Lower leg skin (tissue), 3 donors: Measurements from ENCODE around the gene DDX27.

Experiments used
- POLR2A ChIP-seq, 2 donors: fragments of 450-650 bp; IDR thresholded peaks; one replicate each; pipeline ENCODE4 v1.6.1; 2016 to 2017; ENCODE audit warnings: antibody characterized with exemption in 2 of 2, mild to moderate bottlenecking in 1 of 2, moderate library complexity in 1 of 2
- TF ChIP-seq, protein P1 (sequence below), 3 donors: fragments of 450-650 bp; IDR thresholded peaks; one replicate each; pipeline ENCODE4 v1.5.1; 2016; ENCODE audit warnings: antibody characterized with exemption in 3 of 3, mild to moderate bottlenecking in 3 of 3, moderate library complexity in 2 of 3

DNA sequence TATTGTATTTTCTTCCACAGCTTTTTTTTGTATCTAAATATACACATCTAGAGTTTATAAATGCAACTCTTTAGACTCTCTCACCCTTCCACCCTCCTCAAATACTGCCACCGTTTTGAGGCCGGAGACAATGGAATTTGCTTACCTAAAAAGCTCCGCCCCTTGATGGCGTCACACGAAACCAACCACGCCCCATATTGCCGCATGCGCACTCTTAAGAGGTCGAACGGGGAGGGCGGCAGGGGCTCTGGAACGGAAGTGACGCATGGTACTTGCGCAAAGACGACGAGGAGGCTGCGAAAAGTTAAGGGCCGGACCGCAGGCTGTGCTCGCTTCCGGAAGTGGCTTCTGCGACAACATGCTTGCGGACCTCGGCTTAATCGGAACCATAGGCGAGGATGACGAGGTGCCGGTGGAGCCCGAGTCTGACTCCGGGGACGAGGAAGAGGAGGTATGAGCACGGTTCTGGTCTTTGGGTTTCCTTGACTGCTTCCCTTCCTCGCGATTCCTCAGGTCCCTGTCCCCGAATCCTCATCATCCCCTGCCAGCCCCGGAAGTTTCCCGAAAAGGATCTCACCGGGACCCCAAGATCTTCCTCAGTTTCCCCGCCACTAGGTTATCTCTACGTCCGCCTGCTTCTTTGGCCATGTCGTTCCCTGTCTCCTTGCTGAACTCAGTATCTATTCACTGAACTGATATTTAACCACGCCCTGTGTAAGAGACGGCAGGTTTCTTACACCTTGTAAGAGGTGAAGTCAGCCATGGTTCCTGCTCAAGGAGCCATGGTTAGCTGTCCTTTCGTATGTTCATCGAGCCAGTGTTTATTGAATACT lies at the start of gene DDX27:
- TF ChIP-seq, protein P1, sequence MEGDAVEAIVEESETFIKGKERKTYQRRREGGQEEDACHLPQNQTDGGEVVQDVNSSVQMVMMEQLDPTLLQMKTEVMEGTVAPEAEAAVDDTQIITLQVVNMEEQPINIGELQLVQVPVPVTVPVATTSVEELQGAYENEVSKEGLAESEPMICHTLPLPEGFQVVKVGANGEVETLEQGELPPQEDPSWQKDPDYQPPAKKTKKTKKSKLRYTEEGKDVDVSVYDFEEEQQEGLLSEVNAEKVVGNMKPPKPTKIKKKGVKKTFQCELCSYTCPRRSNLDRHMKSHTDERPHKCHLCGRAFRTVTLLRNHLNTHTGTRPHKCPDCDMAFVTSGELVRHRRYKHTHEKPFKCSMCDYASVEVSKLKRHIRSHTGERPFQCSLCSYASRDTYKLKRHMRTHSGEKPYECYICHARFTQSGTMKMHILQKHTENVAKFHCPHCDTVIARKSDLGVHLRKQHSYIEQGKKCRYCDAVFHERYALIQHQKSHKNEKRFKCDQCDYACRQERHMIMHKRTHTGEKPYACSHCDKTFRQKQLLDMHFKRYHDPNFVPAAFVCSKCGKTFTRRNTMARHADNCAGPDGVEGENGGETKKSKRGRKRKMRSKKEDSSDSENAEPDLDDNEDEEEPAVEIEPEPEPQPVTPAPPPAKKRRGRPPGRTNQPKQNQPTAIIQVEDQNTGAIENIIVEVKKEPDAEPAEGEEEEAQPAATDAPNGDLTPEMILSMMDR (IDR thresholded peaks at IDR 0.05): no peak
- peak in 1 of 2 donors; percentile 38 for TF ChIP-seq POLR2A (IDR thresholded peaks at IDR 0.05)
